Stimulated activated CD8-positive, alpha-beta memory T cell treated with anti-CD3 and anti-CD28 coated beads, Interleukin-12 subunit alpha, Interleukin-12 subunit beta, amount 100 ng/mL, for 1 hour (primary cell): ENCODE measurements around the gene EBF3.

Source experiments
- DNase-seq: peaks from one replicate; pipeline ENCODE4 v3.0.0-alpha.2; 2020; ENCODE audit warnings: low read depth

EBF3 gene

GRCh38 chr10:129793996-129794395 is 170.1 kb downstream of the EBF3 start:
- no peak for DNase-seq

GRCh38 chr10:129793479-129793878 is 170.6 kb downstream of the EBF3 start:
- no peak for DNase-seq

- no peak for DNase-seq
Measured at GRCh38 chr10:129792864-129793263, 171.2 kb downstream of the EBF3 start.

GRCh38 chr10:129792141-129792540 is 171.9 kb downstream of the EBF3 start:
- DNase-seq, result no peak

GRCh38 chr10:129790715-129791446 is 173.2 kb downstream of the EBF3 start:
- DNase-seq, result no peak

GRCh38 chr10:129788215-129788614 is 175.9 kb downstream of the EBF3 start:
- no peak for DNase-seq

- DNase-seq, result no peak
Measured at GRCh38 chr10:129787557-129787956, 176.5 kb downstream of the EBF3 start.

GRCh38 chr10:129786216-129786615 is 177.9 kb downstream of the EBF3 start:
- DNase-seq, result no peak

- DNase-seq, result no peak
Measured at GRCh38 chr10:129785536-129785981, 178.5 kb downstream of the EBF3 start.
